GM19372 (cell line): ENCODE data around the gene FLCN.
"Not testable (repeated sequence)": the region's sequence is repeated elsewhere in the genome, so short reads cannot be mapped to it uniquely, and the experiment has no call there.

Experiments used
- ATAC-seq: cut with Tn5 transposase; IDR thresholded peaks from one replicate; pipeline ENCODE4 v1.9.1; 2021; ENCODE audit warnings: mild to moderate bottlenecking, low read depth, moderate library complexity; ENCODE audit not compliant: unreplicated experiment

Gene FLCN

DNA sequence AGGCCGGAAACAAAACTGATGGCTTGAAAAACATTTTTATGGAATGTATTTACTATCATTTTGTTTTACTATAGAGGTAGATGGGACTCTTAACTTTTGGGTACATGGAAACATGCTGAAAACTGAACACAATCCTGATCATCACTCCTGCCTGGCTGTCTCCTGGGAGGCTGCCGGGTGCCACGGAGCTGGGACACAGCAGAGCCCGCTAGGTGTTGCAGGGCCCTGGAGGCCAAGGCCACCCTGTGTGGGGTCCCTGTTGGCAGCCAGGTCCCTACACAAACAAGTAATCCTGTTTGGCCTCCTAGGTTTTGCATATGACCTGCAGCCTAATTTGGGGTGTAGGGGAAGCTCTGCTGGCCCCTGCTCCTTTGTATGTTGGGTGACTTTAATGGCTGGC is 48.4 kb downstream of the FLCN start:
- ATAC-seq: no peak

- no peak for ATAC-seq
Observed at GRCh38 chr17:17186551-17187505, 50.1 kb downstream of the FLCN start.

GRCh38 chr17:17186051-17186450 is 50.9 kb downstream of the FLCN start:
- no peak for ATAC-seq

GRCh38 chr17:17184985-17185757 is 51.8 kb downstream of the FLCN start:
- not testable (repeated sequence) for ATAC-seq

- no peak for ATAC-seq
Observed at GRCh38 chr17:17183744-17184143, 53.2 kb downstream of the FLCN start.

GRCh38 chr17:17182598-17183136 is 54.3 kb downstream of the FLCN start:
- ATAC-seq: no peak

DNA sequence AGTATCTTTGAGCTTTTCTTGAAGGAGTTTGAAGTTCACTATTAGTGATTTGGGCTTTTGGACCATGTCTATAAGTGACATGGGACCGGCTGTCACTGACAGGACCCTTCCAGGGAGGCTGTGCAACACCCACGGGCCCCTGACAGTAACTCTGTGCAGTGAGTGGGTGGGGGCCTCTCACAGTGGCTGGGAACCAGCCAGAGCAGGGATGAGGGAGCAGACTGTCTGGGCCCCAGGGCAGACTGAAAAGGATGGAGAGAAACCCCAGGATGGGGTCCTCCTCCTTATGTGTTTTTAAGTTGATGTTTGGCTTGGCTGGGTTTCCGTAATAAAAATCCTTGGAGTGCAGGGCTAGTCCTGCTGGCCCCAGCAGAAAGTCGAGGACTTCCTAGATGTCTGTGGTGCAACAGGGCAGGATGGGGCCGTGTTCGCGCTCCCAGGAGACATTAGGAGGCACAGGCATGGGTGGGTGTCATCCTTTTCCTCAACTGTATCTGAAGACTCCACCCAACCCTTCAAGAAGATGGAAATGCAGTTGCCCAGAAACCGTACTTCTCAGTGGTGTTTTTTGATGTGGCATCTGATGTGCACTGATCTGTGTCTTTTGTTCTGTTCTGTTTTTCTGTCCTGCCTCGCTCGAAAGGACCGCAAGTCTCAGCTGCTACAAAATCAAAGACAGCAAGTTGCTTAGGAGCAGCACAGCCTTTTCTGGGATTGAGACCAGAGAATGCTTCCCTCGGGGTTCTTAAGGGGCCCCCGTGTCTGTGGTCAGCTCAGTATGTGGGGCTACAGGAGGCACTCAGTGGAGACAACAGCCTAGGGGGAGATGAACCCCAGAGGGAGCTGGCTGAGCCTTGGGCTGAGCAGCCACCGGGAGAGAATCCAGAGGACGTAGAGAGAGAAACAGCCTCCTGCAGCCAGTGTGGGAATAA is 55.0 kb downstream of the FLCN start:
- no peak for ATAC-seq

DNA sequence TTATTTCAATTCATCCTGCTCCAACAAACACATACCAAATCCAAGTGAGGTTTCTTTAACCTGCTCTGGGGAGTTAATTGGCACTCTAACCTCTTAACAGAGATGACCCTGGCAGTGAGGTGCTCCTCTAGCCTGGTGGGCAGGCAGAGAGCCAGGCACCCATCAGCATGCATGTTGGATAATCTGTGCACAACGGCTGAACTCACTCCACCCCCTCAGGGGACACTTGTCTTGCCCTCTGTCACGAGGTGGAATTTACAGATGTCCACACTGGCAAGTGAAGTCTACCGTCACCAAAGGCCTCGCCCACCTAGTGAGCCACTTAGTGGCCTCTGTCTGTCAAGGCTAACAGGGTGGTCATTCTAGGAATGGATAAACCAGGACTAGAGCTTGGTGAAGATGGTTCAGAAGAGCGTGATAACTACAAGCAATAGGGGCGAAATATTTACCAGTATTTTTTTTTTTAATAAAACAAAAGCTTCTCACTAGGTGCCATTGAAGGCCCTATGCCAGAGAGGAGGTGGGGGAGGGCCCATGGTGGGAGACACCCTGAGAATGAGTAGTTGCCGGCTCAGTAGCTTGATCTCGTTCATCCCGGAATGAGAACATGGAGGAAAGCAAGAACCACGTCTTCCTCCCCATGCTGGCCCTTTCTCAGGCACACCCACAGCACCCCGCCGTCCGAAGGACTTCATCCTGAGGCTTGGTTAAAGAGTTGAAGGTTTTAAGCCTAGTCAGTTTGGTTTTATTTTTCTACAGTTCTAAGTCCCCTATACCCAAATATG is 56.0 kb downstream of the FLCN start:
- ATAC-seq: no peak

GRCh38 chr17:17180141-17180603 is 56.8 kb downstream of the FLCN start:
- no peak for ATAC-seq

- no peak for ATAC-seq
Observed at GRCh38 chr17:17179371-17179827, 57.6 kb downstream of the FLCN start.

- no peak for ATAC-seq
Observed at GRCh38 chr17:17177176-17177575, 59.8 kb downstream of the FLCN start.

DNA sequence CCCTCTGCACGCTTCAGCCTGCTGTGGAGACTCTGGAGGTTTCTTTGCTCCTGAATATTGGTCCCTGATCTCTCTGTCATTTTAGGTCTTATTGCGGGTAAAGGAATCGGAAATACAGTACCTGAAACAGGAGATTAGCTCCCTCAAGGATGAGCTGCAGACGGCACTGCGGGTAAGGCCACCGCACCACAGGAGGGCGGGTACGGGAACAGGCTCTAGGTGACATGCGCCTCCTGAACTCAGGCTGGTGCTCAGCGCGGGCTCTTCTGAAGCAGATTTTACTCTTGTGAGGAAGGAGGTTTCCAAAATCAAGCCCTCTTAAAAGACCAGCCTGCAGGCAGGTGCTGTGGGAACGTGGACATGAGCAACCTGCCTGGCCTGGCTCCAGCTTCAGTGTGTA is 60.6 kb downstream of the FLCN start:
- no peak for ATAC-seq

GRCh38 chr17:17175917-17176316 is 61.1 kb downstream of the FLCN start:
- ATAC-seq: no peak

DNA sequence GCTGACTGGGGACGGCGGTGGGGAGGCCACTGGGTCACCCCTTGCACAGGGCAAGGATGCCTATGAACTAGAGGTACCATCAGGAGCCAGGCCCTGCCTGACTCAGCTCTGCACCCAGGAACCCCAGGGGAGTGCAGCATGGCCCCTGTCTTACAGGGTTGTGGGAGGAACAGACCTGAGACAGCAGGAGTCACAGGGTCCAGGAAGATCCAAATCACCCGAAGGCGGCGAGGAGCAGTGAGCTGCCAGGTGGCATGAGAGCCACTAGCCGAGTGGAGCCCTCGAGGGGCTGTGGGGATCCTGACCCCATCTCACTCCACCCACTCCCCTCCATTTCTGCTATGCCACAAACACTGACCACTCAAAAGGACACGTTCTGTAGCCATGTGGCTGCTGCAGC is 61.6 kb downstream of the FLCN start:
- ATAC-seq: no peak

GRCh38 chr17:17173921-17174320 is 63.0 kb downstream of the FLCN start:
- ATAC-seq: no peak

DNA sequence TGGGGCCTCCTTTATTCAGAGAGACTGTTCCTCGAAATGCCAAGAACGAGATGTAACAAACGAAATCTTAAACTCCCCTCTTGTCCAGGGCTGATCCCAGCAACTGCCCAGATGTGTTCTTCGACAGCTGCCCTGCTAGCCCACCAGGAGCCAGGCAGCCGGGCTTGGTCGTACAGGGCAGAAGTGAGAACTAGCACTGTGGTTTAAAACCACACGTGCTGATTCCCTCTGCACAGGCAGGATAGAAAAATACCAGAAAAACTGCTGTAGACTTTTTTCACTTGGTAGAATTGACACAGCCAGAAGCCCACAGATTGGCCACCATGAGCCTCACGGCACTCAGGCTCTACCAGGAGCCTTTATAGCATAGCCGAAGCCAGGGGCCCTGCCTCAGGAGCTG is 64.0 kb downstream of the FLCN start:
- no peak for ATAC-seq

- ATAC-seq: no peak
Observed at GRCh38 chr17:17172001-17172939, 64.7 kb downstream of the FLCN start.

GRCh38 chr17:17171186-17171585 is 65.8 kb downstream of the FLCN start:
- no peak for ATAC-seq
